Vagina (tissue), 2 donors: ENCODE results near the gene AFAP1.

Experiments
- POLR2A ChIP-seq, 2 donors: fragments of 450-650 bp; IDR thresholded peaks; one replicate each; pipeline ENCODE4 v1.6.1; 2017; ENCODE audit warnings: antibody characterized with exemption in 2 of 2, mild to moderate bottlenecking in 2 of 2, moderate library complexity in 2 of 2
- POLR2AphosphoS5 ChIP-seq, 2 donors: sonication (generic); formaldehyde crosslinking; IDR thresholded peaks; one replicate each; pipeline ENCODE4 v1.9.0; 2017; ENCODE audit warnings: antibody characterized with exemption in 2 of 2, mild to moderate bottlenecking in 2 of 2, low read depth in 1 of 2; ENCODE audit not compliant: insufficient read depth in 1 of 2
- TF ChIP-seq, protein P1 (sequence below), 3 experiments: fragments of 450-650 bp in 2 of 3; fragments of 200-600 bp in 1 of 3; sonication (generic) in 1 of 3; IDR thresholded peaks; one replicate each; pipeline ENCODE4 v1.5.1; 2017 to 2019; ENCODE audit warnings: antibody characterized with exemption in 3 of 3, mild to moderate bottlenecking in 2 of 3, moderate library complexity in 2 of 3

DNA sequence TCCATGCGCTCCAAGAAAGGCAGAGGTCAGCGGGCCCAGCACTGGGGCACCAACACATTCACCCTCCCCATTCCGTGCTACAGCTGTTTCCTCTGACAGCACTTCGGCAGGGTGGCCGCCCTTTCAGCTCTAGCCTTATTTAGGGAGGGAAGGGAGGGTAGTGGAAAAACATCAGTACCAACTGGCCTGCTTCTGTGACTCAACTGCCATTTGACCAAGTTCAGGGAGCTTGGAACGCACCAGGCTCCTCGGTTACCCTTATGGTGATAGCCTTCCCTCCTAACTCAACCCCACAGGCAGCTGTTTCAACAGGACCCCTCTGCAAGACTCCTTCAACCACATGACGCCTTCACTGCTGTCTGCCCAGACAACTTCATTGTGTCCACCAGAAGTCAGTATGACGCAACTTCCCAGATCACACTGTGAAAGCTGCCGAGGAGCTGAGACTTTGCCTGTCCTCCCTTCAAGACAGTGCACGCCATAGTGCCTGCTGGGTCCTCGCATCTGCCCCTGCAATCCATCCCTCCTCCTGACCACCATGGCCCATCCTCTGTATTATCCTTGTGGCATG, 132.2 kb downstream of the AFAP1 start:
- TF ChIP-seq POLR2AphosphoS5 (IDR thresholded peaks at IDR 0.05; ENCODE audit: insufficient read depth in 1 of 2, low read depth in 1 of 2) (no peak), POLR2A (IDR thresholded peaks at IDR 0.05) (no peak)
- TF ChIP-seq, protein P1, sequence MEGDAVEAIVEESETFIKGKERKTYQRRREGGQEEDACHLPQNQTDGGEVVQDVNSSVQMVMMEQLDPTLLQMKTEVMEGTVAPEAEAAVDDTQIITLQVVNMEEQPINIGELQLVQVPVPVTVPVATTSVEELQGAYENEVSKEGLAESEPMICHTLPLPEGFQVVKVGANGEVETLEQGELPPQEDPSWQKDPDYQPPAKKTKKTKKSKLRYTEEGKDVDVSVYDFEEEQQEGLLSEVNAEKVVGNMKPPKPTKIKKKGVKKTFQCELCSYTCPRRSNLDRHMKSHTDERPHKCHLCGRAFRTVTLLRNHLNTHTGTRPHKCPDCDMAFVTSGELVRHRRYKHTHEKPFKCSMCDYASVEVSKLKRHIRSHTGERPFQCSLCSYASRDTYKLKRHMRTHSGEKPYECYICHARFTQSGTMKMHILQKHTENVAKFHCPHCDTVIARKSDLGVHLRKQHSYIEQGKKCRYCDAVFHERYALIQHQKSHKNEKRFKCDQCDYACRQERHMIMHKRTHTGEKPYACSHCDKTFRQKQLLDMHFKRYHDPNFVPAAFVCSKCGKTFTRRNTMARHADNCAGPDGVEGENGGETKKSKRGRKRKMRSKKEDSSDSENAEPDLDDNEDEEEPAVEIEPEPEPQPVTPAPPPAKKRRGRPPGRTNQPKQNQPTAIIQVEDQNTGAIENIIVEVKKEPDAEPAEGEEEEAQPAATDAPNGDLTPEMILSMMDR (IDR thresholded peaks at IDR 0.05) = no peak
